ES-I3 (cell line): ENCODE measurements around the gene GPX2.

Source experiments
- H3K36me3 ChIP-seq: 2 replicates; pipeline ENCODE4 v1.6.1; 2013; ENCODE audit warnings: mild to moderate bottlenecking, low read length, control low read depth, moderate library complexity; ENCODE audit not compliant: insufficient read depth
- H3K4me1 ChIP-seq: 2 replicates; pipeline ENCODE4 v1.6.1; 2013; ENCODE audit warnings: mild to moderate bottlenecking, control low read depth, low read length; ENCODE audit not compliant: insufficient read depth
- H3K9ac ChIP-seq: 2 replicates; pipeline ENCODE4 v1.6.1; 2013; ENCODE audit warnings: low read depth, mild to moderate bottlenecking, low read length, moderate library complexity
- H3K9me3 ChIP-seq: 2 replicates; pipeline ENCODE4 v1.6.1; 2013; ENCODE audit warnings: mild to moderate bottlenecking, low read length, moderate library complexity; ENCODE audit not compliant: control insufficient read depth, insufficient read depth

Gene GPX2

GRCh38 chr14:64970776-64971477 is 28.4 kb upstream of the GPX2 start:
- Histone ChIP-seq H3K4me1 (peaks cover 25% of the 10 kb centered on the region), H3K36me3 (no peaks in the 10 kb centered on the region), H3K9ac (peak overlapping the region; percentile 75; the same call in 1 of the 2 replicates), H3K9me3 (no peaks in the 10 kb centered on the region)

GRCh38 chr14:64970041-64970440 is 27.5 kb upstream of the GPX2 start:
- H3K4me1 ChIP-seq: peaks cover 24% of the 10 kb centered on the region
- no peaks in the 10 kb centered on the region for H3K9me3 ChIP-seq
- no peaks in the 10 kb centered on the region for H3K36me3 ChIP-seq
- H3K9ac ChIP-seq: no peak overlapping the region

DNA sequence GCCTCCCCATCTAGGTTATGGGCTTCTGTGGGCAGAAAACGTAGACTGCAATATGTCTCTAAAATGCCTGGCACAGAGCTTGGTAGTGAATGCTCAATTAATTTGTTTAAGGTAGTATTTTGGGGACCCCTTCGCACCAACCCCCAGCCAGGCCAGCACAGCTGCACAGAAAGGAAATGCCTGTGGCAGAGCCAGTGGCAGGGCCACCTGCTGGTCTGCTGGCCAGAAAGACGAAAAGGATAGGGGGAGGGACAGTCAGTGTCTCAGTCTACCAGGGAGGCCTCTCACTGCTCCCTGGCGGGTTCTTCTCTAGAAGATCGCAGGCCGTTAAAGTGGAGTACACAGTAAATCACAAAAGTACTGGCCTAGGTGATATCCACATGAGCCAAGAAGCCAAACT is 26.1 kb upstream of the GPX2 start:
- peaks cover 21% of the 10 kb centered on the region for H3K4me1 ChIP-seq
- H3K9me3 ChIP-seq: no peaks in the 10 kb centered on the region
- no peak overlapping the region for H3K9ac ChIP-seq
- no peaks in the 10 kb centered on the region for H3K36me3 ChIP-seq

GRCh38 chr14:64968167-64968566 is 25.6 kb upstream of the GPX2 start:
- H3K9ac ChIP-seq: no peak overlapping the region
- H3K4me1 ChIP-seq: peaks cover 21% of the 10 kb centered on the region

GRCh38 chr14:64966976-64967375 is 24.4 kb upstream of the GPX2 start:
- Histone ChIP-seq H3K4me1 (peaks cover 18% of the 10 kb centered on the region), H3K9me3 (no peaks in the 10 kb centered on the region), H3K9ac (no peak overlapping the region), H3K36me3 (no peaks in the 10 kb centered on the region)

More at GRCh38 chr14:64968167-64968566, 25.6 kb upstream of the GPX2 start:
- Histone ChIP-seq H3K9me3 (no peaks in the 10 kb centered on the region), H3K36me3 (no peaks in the 10 kb centered on the region)

DNA sequence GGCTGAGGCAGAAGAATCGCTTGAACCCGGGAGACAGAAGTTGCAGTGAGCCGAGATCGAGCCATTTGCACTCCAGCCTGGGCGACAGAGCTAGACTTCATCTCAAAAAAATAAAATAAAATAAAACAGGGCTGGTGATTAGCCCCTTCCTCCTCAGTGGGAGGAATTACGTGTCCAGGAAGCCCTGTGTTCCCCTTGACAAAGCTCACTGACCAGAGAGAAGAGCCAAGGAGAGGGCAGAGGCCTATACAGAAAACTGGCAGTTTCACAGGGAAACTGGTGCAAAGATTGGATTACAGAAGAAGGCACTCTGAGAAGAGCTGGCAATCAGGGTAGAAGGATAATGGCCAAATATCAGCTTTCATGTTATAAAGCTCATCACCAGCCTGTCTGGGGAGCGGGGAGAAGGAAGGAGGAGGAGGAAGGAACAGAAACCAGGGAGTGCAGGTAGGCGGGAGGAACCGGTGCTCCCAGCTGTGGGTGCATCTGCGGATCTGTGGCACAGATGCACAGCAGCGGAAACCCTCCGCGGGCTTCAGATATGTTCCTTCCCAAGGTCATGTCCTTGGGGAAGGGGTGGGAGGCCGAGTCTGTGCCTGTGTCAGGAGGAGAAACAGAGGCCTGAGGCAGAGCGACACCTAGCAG is 22.9 kb upstream of the GPX2 start:
- no peak overlapping the region for H3K9ac ChIP-seq
- peaks cover 19% of the 10 kb centered on the region for H3K4me1 ChIP-seq

DNA sequence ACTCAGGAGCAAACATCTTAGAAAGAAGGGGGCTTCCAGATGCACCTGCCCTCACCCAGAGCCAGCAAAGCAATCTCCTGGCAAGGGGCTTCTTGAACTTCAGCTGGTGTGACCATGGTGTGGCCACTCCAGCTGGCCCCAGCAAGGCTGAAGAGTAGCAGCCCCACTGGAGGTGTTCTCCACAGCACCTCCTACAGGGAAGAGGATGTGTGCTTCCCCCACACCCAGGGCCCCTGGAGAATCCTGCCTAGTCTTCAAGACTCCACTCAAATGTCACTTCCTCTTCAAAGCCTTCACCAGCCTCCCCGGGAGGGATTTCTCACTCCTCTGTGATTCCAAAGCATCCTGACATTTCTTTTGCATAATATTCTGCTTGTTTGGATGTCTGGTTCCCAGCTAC is 21.1 kb upstream of the GPX2 start:
- H3K4me1 ChIP-seq: peaks cover 17% of the 10 kb centered on the region
- no peak overlapping the region for H3K9ac ChIP-seq
- no peaks in the 10 kb centered on the region for H3K36me3 ChIP-seq
- no peaks in the 10 kb centered on the region for H3K9me3 ChIP-seq

More for the DNA sequence above, 22.9 kb upstream of the GPX2 start:
- H3K36me3 ChIP-seq: no peaks in the 10 kb centered on the region
- no peaks in the 10 kb centered on the region for H3K9me3 ChIP-seq

- Histone ChIP-seq H3K9me3 (no peaks in the 10 kb centered on the region), H3K4me1 (peaks cover 25% of the 10 kb centered on the region), H3K36me3 (no peaks in the 10 kb centered on the region), H3K9ac (no peak overlapping the region)
These were observed 18.3 kb upstream of the GPX2 start for GRCh38 chr14:64960762-64961276.

GRCh38 chr14:64958743-64959142 is 16.2 kb upstream of the GPX2 start:
- Histone ChIP-seq H3K4me1 (peaks cover 34% of the 10 kb centered on the region), H3K9me3 (no peaks in the 10 kb centered on the region), H3K36me3 (no peaks in the 10 kb centered on the region), H3K9ac (no peak overlapping the region)

- no peaks in the 10 kb centered on the region for H3K9me3 ChIP-seq
- no peaks in the 10 kb centered on the region for H3K36me3 ChIP-seq
- H3K9ac ChIP-seq: no peak overlapping the region
- peaks cover 36% of the 10 kb centered on the region for H3K4me1 ChIP-seq
These were observed 15.7 kb upstream of the GPX2 start for GRCh38 chr14:64958201-64958600.

DNA sequence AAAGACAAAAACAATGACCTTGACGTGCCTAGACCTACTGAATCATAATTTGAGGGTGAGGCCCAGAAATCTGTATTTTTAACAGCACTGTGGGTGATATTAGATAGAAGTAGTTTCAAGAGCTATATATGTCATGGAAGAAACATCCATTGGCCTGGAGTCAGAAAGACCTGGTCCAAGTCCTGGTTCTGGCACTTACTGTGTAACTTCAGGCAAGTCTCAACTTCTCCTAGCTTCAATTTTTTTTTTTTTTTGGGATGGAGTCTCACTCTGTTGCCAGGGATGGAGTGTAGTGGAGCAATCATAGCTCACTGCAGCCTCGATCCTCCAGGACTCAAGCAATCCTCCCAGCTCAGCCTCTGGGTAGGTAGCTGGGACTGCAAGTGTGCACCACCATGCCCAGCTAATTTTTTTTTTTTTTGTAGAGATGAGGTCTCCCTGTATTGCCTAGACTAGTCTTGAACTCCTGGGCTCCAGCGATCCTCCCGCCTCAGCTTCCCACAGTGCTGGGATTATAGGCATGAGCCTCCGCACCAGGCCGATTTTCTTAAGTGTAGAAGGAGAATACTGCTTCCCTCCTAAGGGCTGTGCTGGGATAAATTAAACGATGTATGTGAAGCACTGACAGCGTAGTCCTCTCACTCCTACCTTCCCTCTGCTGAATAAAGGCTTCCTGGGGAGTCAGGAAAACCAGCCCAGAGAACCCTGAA is 14.3 kb upstream of the GPX2 start:
- H3K9ac ChIP-seq: no peak overlapping the region
- no peaks in the 10 kb centered on the region for H3K9me3 ChIP-seq
- H3K4me1 ChIP-seq: peaks cover 37% of the 10 kb centered on the region
- no peaks in the 10 kb centered on the region for H3K36me3 ChIP-seq

- Histone ChIP-seq H3K36me3 (no peaks in the 10 kb centered on the region; the same call in 1 of the 2 replicates), H3K4me1 (peaks cover 30% of the 10 kb centered on the region), H3K9me3 (no peaks in the 10 kb centered on the region), H3K9ac (no peak overlapping the region)
These were observed 12.8 kb upstream of the GPX2 start for GRCh38 chr14:64955297-64955696.

DNA sequence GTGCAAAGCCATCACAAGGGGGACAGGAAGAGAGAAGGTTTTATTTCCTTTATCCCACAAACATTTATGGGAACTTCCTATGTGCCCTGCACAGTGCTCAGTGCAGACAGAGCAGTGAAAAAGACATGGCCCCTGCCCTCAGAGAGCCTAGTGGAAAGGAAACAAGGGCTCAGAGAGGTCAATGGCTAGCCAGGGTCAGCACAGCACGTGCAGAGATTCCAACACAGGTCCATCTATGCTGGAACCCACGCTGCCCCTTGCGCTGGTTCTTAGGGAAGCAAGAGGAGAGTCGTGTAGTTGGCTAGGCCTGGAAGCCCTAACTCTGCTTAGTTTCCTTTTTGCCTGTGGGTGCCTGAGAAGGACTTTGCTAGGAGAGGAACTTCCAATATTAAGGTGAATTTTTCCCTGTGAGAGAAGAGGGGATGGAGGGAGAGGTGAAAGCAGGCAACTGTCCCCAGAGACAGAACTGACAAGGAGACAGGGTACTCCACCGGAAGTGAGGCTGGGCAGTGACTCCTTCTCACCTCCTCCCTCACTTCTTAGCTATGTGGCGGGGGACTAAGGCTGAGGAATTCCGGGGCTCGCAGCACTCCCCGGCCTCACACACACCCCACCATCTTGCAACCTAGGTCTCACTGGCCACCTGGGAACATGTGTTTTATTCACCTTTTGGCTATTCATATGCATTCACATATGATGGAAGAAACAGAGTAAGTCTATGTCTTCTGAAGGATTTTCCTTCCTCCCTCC is 12.1 kb upstream of the GPX2 start:
- H3K9me3 ChIP-seq: no peaks in the 10 kb centered on the region
- no peaks in the 10 kb centered on the region; the same call in 1 of the 2 replicates for H3K36me3 ChIP-seq
- no peak overlapping the region for H3K9ac ChIP-seq
- H3K4me1 ChIP-seq: peaks cover 26% of the 10 kb centered on the region

- no peak overlapping the region for H3K9ac ChIP-seq
These were observed 11.1 kb upstream of the GPX2 start for GRCh38 chr14:64953661-64954060.

More at GRCh38 chr14:64953661-64954060, 11.1 kb upstream of the GPX2 start:
- Histone ChIP-seq H3K36me3 (no peaks in the 10 kb centered on the region; the same call in 1 of the 2 replicates), H3K9me3 (no peaks in the 10 kb centered on the region), H3K4me1 (peaks cover 26% of the 10 kb centered on the region)
